ENCODE measurements around the gene TMEM212.

Gene TMEM212

GRCh38 chr3:171799501-171799900 is 43.6 kb upstream of the TMEM212 start:
- Histone ChIP-seq H3K4me3 (replicated peaks; ENCODE audit: insufficient read depth, low read length) (no peak overlapping the region), H3K27ac (replicated peaks) (no peak overlapping the region), H3K27me3 (ENCODE audit: insufficient read depth, poor library complexity, severe bottlenecking) (no peaks in the 10 kb centered on the region)
- TF ChIP-seq, protein P1, sequence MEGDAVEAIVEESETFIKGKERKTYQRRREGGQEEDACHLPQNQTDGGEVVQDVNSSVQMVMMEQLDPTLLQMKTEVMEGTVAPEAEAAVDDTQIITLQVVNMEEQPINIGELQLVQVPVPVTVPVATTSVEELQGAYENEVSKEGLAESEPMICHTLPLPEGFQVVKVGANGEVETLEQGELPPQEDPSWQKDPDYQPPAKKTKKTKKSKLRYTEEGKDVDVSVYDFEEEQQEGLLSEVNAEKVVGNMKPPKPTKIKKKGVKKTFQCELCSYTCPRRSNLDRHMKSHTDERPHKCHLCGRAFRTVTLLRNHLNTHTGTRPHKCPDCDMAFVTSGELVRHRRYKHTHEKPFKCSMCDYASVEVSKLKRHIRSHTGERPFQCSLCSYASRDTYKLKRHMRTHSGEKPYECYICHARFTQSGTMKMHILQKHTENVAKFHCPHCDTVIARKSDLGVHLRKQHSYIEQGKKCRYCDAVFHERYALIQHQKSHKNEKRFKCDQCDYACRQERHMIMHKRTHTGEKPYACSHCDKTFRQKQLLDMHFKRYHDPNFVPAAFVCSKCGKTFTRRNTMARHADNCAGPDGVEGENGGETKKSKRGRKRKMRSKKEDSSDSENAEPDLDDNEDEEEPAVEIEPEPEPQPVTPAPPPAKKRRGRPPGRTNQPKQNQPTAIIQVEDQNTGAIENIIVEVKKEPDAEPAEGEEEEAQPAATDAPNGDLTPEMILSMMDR (IDR thresholded peaks at IDR 0.05; ENCODE audit: insufficient read depth, low read length): no peak
- TF ChIP-seq GABPA (IDR thresholded peaks at IDR 0.05; ENCODE audit: low read depth) (no peak), REST (IDR thresholded peaks at IDR 0.05; ENCODE audit: insufficient replicate concordance, low read depth) (no peak), SPI1 (IDR thresholded peaks at IDR 0.05; ENCODE audit: borderline replicate concordance, low read depth) (no peak), POLR2AphosphoS5 (IDR thresholded peaks at IDR 0.05; ENCODE audit: low read depth) (no peak)
- no peak for DNase-seq (ENCODE audit: low read depth in 1 of 2, low spot score in 1 of 2)

GRCh38 chr3:171801738-171802589 is 41.2 kb upstream of the TMEM212 start:
- TF ChIP-seq SPI1 (IDR thresholded peaks at IDR 0.05; ENCODE audit: borderline replicate concordance, low read depth) (no peak), POLR2AphosphoS5 (IDR thresholded peaks at IDR 0.05; ENCODE audit: low read depth) (no peak)
- Histone ChIP-seq H3K4me3 (replicated peaks; ENCODE audit: insufficient read depth, low read length) (no peak overlapping the region), H3K27ac (replicated peaks) (peak overlapping the region; percentile 32), H3K27me3 (ENCODE audit: insufficient read depth, poor library complexity, severe bottlenecking) (no peaks in the 10 kb centered on the region)
- no peak for DNase-seq (ENCODE audit: low read depth in 1 of 2, low spot score in 1 of 2)

DNA sequence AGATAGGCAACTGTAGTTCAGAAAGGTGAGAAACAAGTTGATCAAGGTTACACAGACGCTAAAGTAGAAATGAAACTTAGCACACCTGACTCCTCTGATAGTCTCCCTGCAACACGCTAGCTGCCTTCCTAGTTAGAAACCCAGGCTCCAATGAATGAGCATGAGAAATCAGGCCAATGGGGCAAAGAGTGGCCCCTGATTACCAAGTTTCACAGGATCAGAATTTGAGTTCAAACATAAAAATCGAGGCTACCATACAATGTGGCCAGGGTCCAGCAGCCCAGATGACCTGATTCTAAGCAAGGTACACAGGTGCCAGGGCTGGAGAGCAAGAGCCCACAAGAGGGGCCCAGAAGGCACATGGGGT is 40.6 kb upstream of the TMEM212 start:
- H3K4me3 ChIP-seq (replicated peaks; ENCODE audit: insufficient read depth, low read length): no peak overlapping the region
- no peaks in the 10 kb centered on the region for H3K27me3 ChIP-seq (ENCODE audit: insufficient read depth, poor library complexity, severe bottlenecking)
- DNase-seq (ENCODE audit: low read depth in 1 of 2, low spot score in 1 of 2): no peak
- TF ChIP-seq GABPA (IDR thresholded peaks at IDR 0.05; ENCODE audit: low read depth): no peak
- no peak for TF ChIP-seq POLR2AphosphoS5 (IDR thresholded peaks at IDR 0.05; ENCODE audit: low read depth)
- TF ChIP-seq REST (IDR thresholded peaks at IDR 0.05; ENCODE audit: insufficient replicate concordance, low read depth): no peak
- TF ChIP-seq, protein P1 (IDR thresholded peaks at IDR 0.05; ENCODE audit: insufficient read depth, low read length): no peak
- no peak for TF ChIP-seq SPI1 (IDR thresholded peaks at IDR 0.05; ENCODE audit: borderline replicate concordance, low read depth)
- peak overlapping the region; percentile 32 for H3K27ac ChIP-seq (replicated peaks)

DNA sequence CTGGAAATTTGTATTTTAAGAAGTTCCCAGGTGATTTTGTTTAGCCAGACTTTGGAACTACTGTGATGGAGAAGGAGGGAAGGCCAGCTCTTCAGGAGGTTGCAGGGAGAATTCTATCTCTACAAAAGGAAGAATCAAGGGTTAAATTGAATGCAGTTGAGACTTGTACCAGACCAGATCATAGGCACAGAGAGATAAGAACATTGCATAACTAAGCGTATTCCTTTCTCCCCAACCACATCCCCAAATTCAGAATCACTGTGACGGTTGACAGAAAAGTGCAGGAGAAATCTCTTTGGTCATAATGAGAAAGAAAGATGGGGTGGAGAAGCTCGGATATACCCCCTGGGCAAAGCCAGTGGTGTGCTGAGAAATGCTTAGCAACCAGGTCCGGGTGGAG is 40.1 kb upstream of the TMEM212 start:
- Histone ChIP-seq H3K27me3 (ENCODE audit: insufficient read depth, poor library complexity, severe bottlenecking) (no peaks in the 10 kb centered on the region), H3K4me3 (replicated peaks; ENCODE audit: insufficient read depth, low read length) (no peak overlapping the region), H3K27ac (replicated peaks) (peak overlapping the region; percentile 32)
- TF ChIP-seq, protein P1 (IDR thresholded peaks at IDR 0.05; ENCODE audit: insufficient read depth, low read length): no peak
- no peak for TF ChIP-seq REST (IDR thresholded peaks at IDR 0.05; ENCODE audit: insufficient replicate concordance, low read depth)
- no peak for TF ChIP-seq POLR2AphosphoS5 (IDR thresholded peaks at IDR 0.05; ENCODE audit: low read depth)
- peak; percentile 15; the same call in 1 of the 2 replicates for TF ChIP-seq SPI1 (IDR thresholded peaks at IDR 0.05; ENCODE audit: borderline replicate concordance, low read depth)
- no peak for TF ChIP-seq GABPA (IDR thresholded peaks at IDR 0.05; ENCODE audit: low read depth)
- peak in 1 of 2 experiments; percentile 44 for DNase-seq (ENCODE audit: low read depth in 1 of 2, low spot score in 1 of 2)
